GM12874 (cell line): ENCODE results near the gene PPP1R12A.

Experiments
- CTCF ChIP-seq: IDR thresholded peaks from 2 replicates; pipeline ENCODE4 v1.5.1; 2011; ENCODE audit warnings: low read depth, mild to moderate bottlenecking, control low read depth, low read length, moderate library complexity; ENCODE audit not compliant: insufficient read depth

PPP1R12A gene

DNA sequence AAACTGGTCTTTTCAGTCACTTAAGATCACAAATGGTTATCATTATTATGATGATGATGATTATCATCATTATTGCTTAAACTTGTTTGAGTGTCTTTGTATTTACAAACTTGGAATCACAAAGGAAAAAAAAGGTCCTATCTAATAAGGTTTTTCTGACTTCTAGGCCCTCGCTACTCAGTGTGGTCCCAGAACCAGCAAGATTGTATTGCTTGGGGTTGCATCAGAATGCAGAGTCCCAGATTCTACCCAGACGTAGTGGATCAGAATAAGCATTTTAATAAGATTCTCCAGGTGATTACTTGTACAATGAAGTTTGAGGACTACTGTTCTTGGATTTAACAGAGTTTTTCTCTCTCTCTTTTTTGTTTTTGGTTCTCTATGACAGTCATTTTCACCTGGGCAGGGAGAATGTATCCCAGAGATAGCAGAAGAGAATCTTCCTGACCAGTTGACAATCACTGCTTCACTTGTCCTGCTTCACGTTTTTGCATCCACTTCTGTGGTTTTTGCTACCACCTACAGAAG is 29.3 kb upstream of the PPP1R12A start:
- no peak for TF ChIP-seq CTCF

- no peak for TF ChIP-seq CTCF
Observed at GRCh38 chr12:79961411-79961810, 26.5 kb upstream of the PPP1R12A start.

DNA sequence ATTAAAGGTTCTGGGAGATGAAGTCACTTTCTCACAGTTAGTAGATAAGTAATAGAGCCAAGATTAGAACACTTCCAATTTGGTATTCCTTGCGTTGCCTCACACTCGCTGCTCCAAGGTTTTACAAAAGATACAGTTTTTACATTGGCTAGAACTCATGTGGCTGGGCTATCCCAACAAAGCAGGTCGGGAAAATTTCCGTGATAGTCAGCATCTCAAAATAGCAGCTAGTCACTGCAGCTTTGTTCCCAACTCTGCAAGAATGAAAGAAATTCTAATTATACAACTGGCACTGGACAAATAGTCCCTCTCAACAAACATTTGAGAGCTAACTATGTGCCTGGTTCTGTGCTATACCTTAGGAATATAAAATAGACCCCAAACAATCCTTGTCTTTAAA is 24.6 kb upstream of the PPP1R12A start:
- TF ChIP-seq CTCF: no peak

DNA sequence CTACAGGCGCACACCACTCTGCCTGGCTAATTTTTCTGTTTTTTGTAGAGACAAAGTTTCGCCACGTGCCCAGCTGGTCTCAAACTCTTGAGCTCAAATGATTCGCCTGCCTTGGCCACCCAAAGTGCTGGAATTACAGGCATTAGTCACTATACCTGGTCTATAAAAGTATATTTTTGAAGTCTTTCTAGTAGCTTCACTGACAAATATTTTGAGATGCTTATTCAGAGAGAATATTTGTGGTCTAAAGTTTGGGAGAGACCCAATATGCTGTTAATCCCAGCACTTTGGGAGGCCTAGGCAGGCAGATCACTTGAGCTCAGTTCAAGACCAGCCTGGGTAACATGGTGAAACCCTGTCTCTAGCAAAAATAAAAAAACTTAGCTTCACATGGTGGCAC is 22.0 kb upstream of the PPP1R12A start:
- no peak for TF ChIP-seq CTCF

- no peak for TF ChIP-seq CTCF
Observed at GRCh38 chr12:79955561-79955960, 20.7 kb upstream of the PPP1R12A start.

DNA sequence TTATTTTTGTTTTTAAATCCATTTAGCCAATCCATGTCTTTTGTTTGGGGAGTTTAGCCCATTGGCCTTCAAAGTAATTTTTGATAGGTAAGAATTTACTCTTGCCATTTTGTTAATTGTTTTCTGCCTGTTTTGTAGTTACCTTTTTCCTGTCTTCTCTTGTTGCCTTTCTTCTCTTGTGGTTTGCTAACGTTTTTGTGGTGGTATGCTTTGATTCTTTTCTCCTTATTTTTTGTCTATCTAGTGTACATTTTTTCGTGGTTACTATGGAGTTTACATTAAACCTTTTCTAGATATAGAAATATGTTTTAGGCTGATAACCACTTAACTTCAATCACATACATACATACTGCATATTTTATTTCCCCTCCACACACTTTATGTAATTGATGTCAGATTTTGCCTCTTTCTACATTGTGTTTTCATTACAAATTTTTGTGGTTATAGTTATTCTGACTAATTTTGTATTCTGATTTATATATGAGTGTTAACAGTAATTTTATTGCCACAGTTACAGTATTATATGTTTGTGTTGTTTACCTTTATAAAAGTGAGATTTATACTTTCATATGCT is 19.2 kb upstream of the PPP1R12A start:
- no peak for TF ChIP-seq CTCF

- no peak for TF ChIP-seq CTCF
Observed at GRCh38 chr12:79949098-79949497, 14.2 kb upstream of the PPP1R12A start.

GRCh38 chr12:79945433-79945832 is 10.5 kb upstream of the PPP1R12A start:
- TF ChIP-seq CTCF: no peak
